ENCODE results near the gene LIPC. TPM values are rescaled to one million over a fixed set of nuclear protein-coding genes. Genes with fewer than 3 reads are reported as not detected.
A peak's percentile ranks its signal among the peaks of the same experiment; 100 is the strongest.

Gene LIPC
- polyA plus RNA-seq, 2 of the 4 experiments (the other 2 are of a cell fraction), result 0.13 to 0.30 TPM

DNA sequence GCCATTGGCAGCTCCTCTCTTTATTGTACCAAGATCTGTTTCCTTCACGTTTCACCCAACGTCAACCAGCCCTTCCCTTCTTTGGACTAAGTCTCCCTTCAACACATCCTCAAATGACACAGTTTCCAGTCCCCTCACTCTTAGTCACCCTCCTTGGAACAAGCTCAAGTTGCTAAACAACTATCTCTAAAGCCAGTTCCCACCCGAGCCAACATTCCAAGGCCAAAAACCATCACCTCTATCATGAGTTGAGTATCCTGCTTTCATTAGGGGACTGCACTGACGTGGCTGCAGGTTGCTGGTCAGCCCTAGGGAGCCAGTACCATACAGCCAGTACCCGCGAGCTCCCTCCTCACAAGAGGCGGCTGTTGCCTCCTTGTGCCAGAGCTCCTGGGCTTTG is 73.8 kb downstream of the LIPC start:
- TF ChIP-seq RNF2 (IDR thresholded peaks at IDR 0.05; ENCODE audit: borderline replicate concordance, low read depth) (no peak), RFX5 (IDR thresholded peaks at IDR 0.05) (no peak), HDAC2 (IDR thresholded peaks at IDR 0.05) (no peak), GATA3 (IDR thresholded peaks at IDR 0.05; ENCODE audit: borderline replicate concordance) (no peak), HEYL (CRISPR knock-in tag; IDR thresholded peaks at IDR 0.05) (no peak), RCOR1 (IDR thresholded peaks at IDR 0.05; ENCODE audit: low read depth, low read length) (no peak), RARB (CRISPR knock-in tag; IDR thresholded peaks at IDR 0.05) (no peak), TP53 (CRISPR knock-in tag; IDR thresholded peaks at IDR 0.05) (no peak), HOXA7 (CRISPR knock-in tag; IDR thresholded peaks at IDR 0.05) (no peak), FOSB (CRISPR knock-in tag; IDR thresholded peaks at IDR 0.05) (no peak), EHF (CRISPR knock-in tag; IDR thresholded peaks at IDR 0.05) (no peak), POLR2A (IDR thresholded peaks at IDR 0.05; ENCODE audit: low read length) (no peak)
- TF ChIP-seq, protein P1, sequence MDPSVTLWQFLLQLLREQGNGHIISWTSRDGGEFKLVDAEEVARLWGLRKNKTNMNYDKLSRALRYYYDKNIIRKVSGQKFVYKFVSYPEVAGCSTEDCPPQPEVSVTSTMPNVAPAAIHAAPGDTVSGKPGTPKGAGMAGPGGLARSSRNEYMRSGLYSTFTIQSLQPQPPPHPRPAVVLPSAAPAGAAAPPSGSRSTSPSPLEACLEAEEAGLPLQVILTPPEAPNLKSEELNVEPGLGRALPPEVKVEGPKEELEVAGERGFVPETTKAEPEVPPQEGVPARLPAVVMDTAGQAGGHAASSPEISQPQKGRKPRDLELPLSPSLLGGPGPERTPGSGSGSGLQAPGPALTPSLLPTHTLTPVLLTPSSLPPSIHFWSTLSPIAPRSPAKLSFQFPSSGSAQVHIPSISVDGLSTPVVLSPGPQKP (IDR thresholded peaks at IDR 0.05; ENCODE audit: low read depth, low read length), result no peak
- TF ChIP-seq, protein P2, sequence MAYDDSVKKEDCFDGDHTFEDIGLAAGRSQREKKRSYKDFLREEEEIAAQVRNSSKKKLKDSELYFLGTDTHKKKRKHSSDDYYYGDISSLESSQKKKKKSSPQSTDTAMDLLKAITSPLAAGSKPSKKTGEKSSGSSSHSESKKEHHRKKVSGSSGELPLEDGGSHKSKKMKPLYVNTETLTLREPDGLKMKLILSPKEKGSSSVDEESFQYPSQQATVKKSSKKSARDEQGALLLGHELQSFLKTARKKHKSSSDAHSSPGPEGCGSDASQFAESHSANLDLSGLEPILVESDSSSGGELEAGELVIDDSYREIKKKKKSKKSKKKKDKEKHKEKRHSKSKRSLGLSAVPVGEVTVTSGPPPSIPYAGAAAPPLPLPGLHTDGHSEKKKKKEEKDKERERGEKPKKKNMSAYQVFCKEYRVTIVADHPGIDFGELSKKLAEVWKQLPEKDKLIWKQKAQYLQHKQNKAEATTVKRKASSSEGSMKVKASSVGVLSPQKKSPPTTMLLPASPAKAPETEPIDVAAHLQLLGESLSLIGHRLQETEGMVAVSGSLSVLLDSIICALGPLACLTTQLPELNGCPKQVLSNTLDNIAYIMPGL (CRISPR knock-in tag; IDR thresholded peaks at IDR 0.05; ENCODE audit: borderline replicate concordance), result no peak
- Histone ChIP-seq H3K27ac (peak overlapping the region in 1 of 2 experiments; percentile 22; a peak in 1 of 6 replicates), H3K4me2 (no peak overlapping the region), H3K9me3 (no peaks in the 10 kb centered on the region; the same call in 2 of the 3 replicates), H3K4me1 (no peaks in the 10 kb centered on the region), H3K4me3 (no peak overlapping the region)
- FAIRE-seq (no peak), DNase-seq (ENCODE audit: low read depth in 1 of 2, low spot score in 1 of 2) (no peak), ATAC-seq (peak in 1 of 2 experiments; percentile 26; a peak in 2 of 6 replicates)
- ChIA-PET POLR2A (no interaction called here), CTCF (interaction anchor here (1.2 to 2.2 kb wide), 2 partner anchors 11 to 18 kb away, joined by 3 to 6 read pairs; no protein-coding TSS in a partner anchor)
- 84% methylated on average over 7 of the region's 7 CpGs for WGBS (ENCODE audit: missing lambda C conversion rate)

DNA sequence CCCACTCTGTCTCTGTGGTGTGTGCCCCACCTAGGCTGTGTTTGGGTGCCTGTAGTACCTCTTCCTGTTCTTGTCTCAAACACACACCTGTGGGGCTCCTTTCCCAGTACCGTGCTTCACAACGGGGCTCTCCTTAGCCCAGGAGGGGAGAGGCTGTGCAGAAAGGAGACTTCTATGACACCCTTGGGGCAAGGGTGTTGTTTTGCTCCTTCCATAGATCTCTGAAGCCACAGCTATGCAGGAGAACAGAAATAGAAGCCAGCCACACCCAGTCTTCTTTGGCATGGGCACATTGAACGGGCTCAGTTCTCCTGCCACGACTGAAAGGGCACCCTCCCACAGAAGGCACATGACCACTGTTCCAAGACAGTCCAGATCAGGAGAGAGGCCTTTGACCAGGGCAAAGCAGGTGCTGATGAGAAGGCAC is 74.3 kb downstream of the LIPC start:
- DNase-seq (ENCODE audit: low read depth in 1 of 2, low spot score in 1 of 2), result no peak

DNA sequence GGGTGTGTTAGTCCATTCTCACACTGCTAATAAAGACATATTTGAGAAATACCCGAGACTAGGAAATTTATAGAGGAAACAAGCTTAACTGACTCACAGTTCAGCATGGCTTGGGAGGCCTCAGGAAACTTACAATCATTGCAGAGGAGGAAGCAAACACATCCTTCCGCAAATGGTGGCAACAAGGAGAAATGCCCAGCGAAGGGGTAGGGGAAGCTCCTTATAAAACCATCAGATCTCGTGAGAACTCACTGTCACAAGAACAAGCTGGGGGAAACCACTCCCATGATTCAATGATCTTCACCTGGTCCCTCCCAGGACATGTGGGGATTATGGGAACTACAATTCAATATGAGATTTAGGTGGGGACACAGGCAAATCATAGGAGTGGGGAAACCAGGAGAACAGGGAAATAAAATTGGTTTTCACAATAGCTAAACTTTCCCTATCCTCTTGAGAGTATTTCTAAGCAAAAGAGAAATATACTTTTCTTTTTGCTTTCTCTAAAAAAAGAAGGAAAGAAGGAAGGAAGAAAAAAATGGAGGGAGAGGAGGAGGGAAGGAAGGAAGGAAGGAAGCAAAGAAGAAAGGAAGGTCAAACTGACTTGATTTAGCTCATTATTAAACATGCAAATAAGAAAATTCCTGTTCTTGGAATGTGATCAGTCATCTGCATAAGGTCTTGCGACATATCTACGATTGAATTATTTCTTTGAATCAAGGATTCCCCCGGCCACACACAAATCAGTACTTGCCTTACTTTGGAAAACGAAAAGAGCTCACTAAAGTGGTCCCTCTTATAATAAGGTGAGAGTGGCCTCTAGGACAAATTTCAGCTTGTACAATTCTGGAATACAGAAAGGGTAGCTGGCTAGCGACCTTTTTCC is 75.2 kb downstream of the LIPC start:
- no peak overlapping the region for H3K4me2 ChIP-seq
- H3K4me1 ChIP-seq, result no peaks in the 10 kb centered on the region
- DNase-seq (ENCODE audit: low read depth in 1 of 2, low spot score in 1 of 2), result no peak
- H3K27ac ChIP-seq, result no peak overlapping the region
- ATAC-seq, result 0 out of 6 replicates have a peak, but pooled peaks of 1 of the 2 experiments have one; percentile 35
- no peaks in the 10 kb centered on the region; the same call in 2 of the 3 replicates for H3K9me3 ChIP-seq
- CTCF ChIA-PET, result interaction anchor here (0.6 to 2.0 kb wide), 9 partner anchors 9 to 269 kb away, joined by 3 to 12 read pairs (median 3); no protein-coding TSS in a partner anchor
- WGBS (ENCODE audit: missing lambda C conversion rate), result 73% methylated on average over 9 of the region's 9 CpGs
- FAIRE-seq, result no peak
- H3K4me3 ChIP-seq, result no peak overlapping the region
- TF ChIP-seq KDM5A (IDR thresholded peaks at IDR 0.05) (no peak), CEBPB (IDR thresholded peaks at IDR 0.05) (peak; percentile 21 to 52; a peak in 2 of 4 replicates)
- POLR2A ChIA-PET, result no interaction called here

More for the DNA sequence above, 74.3 kb downstream of the LIPC start:
- no peak; a peak in 1 of 6 replicates for ATAC-seq
- ChIA-PET CTCF (interaction anchor here (0.8 to 2.2 kb wide), 4 partner anchors 10 to 41 kb away, joined by 3 to 6 read pairs (median 3); no protein-coding TSS in a partner anchor), POLR2A (no interaction called here)
- TF ChIP-seq FOXS1 (CRISPR knock-in tag; IDR thresholded peaks at IDR 0.05), result no peak
- no peak for TF ChIP-seq HDAC2 (IDR thresholded peaks at IDR 0.05)
- no peak for TF ChIP-seq RNF2 (IDR thresholded peaks at IDR 0.05; ENCODE audit: borderline replicate concordance, low read depth)
- no peak for TF ChIP-seq SMC3 (IDR thresholded peaks at IDR 0.05)
- TF ChIP-seq KDM1A (IDR thresholded peaks at IDR 0.05; ENCODE audit: low read depth), result no peak
- TF ChIP-seq POLR2AphosphoS2 (conservative IDR thresholded peaks at IDR 0.05; ENCODE audit: low read length), result no peak
- no peak for TF ChIP-seq RAD21 (conservative IDR thresholded peaks at IDR 0.05 in 1 of 2, IDR thresholded peaks at IDR 0.05 in 1 of 2)
- TF ChIP-seq ZC3H11A (IDR thresholded peaks at IDR 0.05), result no peak
- no peak for TF ChIP-seq RFX5 (IDR thresholded peaks at IDR 0.05)
- no peak for FAIRE-seq
- no peaks in the 10 kb centered on the region for H3K4me1 ChIP-seq
- peak overlapping the region in 1 of 2 experiments; percentile 22; a peak in 1 of 6 replicates for H3K27ac ChIP-seq
- 85% methylated on average over 4 of the region's 4 CpGs for WGBS (ENCODE audit: missing lambda C conversion rate)
- H3K4me2 ChIP-seq, result no peak overlapping the region
- no peaks in the 10 kb centered on the region; the same call in 2 of the 3 replicates for H3K9me3 ChIP-seq
- no peak overlapping the region for H3K4me3 ChIP-seq
